Natural killer cell (primary cell): Measurements from ENCODE around the gene ZNF407. TPM values are rescaled to one million over a fixed set of nuclear protein-coding genes. Genes with fewer than 3 reads are reported as not detected.

Source experiments
- ATAC-seq, 3 donors: fragments of 150-1000 bp in 2 of 3; fragments of 200-7000 bp in 1 of 3; cut with Tn5 transposase; 1 replicate in 1 of 3; 2 replicates in 2 of 3; pipeline ENCODE4 v1.10.0; 2021; ENCODE audit warnings: mild to moderate bottlenecking in 2 of 3, moderate library complexity in 2 of 3
- DNase-seq, 2 donors: peaks; one replicate each; pipeline versions ENCODE4 v3.0.0 to v3.0.0-alpha.2; 2013 to 2021; ENCODE audit warnings: mixed read lengths in 1 of 2
- H3K27ac ChIP-seq: one replicate; pipeline ENCODE4 v1.5.1; 2013; ENCODE audit warnings: mild to moderate bottlenecking, low read length
- H3K27me3 ChIP-seq: one replicate; pipeline ENCODE4 v1.6.1; 2013; ENCODE audit warnings: low read length; ENCODE audit not compliant: control insufficient read depth, insufficient read depth
- H3K36me3 ChIP-seq: one replicate; pipeline ENCODE4 v1.6.1; 2013; ENCODE audit warnings: low read length; ENCODE audit not compliant: control insufficient read depth, insufficient read depth
- H3K4me1 ChIP-seq: one replicate; pipeline ENCODE4 v1.6.1; 2013; ENCODE audit warnings: low read length; ENCODE audit not compliant: control insufficient read depth, insufficient read depth
- H3K4me3 ChIP-seq: one replicate; pipeline ENCODE4 v1.5.1; 2013; ENCODE audit warnings: low read length
- H3K9me3 ChIP-seq: one replicate; pipeline ENCODE4 v1.6.1; 2013; ENCODE audit warnings: low read length; ENCODE audit not compliant: control insufficient read depth, insufficient read depth
- H3K27ac Mint-ChIP-seq, 2 donors: one replicate each; pipeline ENCODE4 v1.8.0; 2022; ENCODE audit warnings: mild to moderate bottlenecking in 2 of 2, mixed read lengths in 2 of 2, moderate library complexity in 1 of 2
- H3K27me3 Mint-ChIP-seq, 2 donors: one replicate each; pipeline ENCODE4 v1.8.0; 2022; ENCODE audit warnings: low read depth in 2 of 2, mixed read lengths in 2 of 2
- H3K36me3 Mint-ChIP-seq: one replicate; pipeline ENCODE4 v1.8.0; 2022; ENCODE audit warnings: mixed read lengths
- H3K4me1 Mint-ChIP-seq, 2 donors: one replicate each; pipeline ENCODE4 v1.8.0; 2022; ENCODE audit warnings: mixed read lengths in 2 of 2
- H3K4me3 Mint-ChIP-seq: one replicate; pipeline ENCODE4 v1.8.0; 2022; ENCODE audit warnings: mild to moderate bottlenecking, moderate library complexity, mixed read lengths
- H3K9me3 Mint-ChIP-seq, 2 donors: one replicate each; pipeline ENCODE4 v1.8.0; 2022; ENCODE audit warnings: mixed read lengths in 2 of 2
- CTCF ChIP-seq: fragments of 200-600 bp; IDR thresholded peaks from one replicate; pipeline ENCODE4 v1.8.0; 2022; ENCODE audit warnings: antibody characterized with exemption
- WGBS: methylation state at CpG from one replicate; pipeline ENCODE4 v1.1.7; 2013; ENCODE audit warnings: missing lambda C conversion rate; ENCODE audit not compliant: insufficient coverage; 5-methylcytosine and 5-hydroxymethylcytosine counted together
- intact Hi-C: fragments of 100-400 bp; cut with micrococcal nuclease; formaldehyde crosslinking; loops from one replicate; pipeline ENCODE4 v1.14.2; 2022
- total RNA-seq, 4 donors: library from RNA; stranded (reverse); fragments of 120-200 nt in 1 of 4; gene quantifications; one replicate each; pipeline versions ENCODE4 v1.2.3 to v1.2.4, GENCODE V29; 2013 to 2022

Gene ZNF407
- total RNA-seq, 3 donors from 2014 or later (not counting 1 experiment from before 2014, with no cell fraction given) = 28.4 to 36.7 (median 36.3) TPM

DNA sequence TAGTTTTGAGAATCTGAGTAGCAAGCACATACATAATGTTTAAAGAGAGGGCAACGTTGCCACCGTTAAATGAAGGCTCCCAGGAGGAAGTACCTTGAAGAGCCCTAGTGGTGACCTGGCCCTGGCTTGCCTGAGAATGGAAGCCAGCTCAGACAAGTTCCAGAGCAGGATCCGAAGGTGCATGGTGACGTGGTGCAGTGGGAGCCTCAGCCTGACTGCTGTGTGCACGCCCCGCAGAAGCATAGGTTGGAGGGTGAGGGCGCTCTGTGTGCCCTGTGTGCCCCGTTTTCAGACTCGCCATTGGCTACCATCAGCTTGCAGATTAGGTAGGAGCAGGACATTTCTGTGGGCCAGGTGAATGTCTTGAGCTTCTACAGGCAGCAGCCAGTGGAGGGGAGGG is 68.2 kb downstream of the ZNF407 start:
- Histone ChIP-seq H3K9me3 (no peaks in the 10 kb centered on the region), H3K36me3 (no peaks in the 10 kb centered on the region), H3K4me3 (no peak overlapping the region), H3K27me3 (no peaks in the 10 kb centered on the region), H3K4me1 (peaks cover 8% of the 10 kb centered on the region), H3K27ac (no peak overlapping the region)
- peaks cover 31 to 33% of the 10 kb centered on the region in 2 donors for H3K4me1 Mint-ChIP-seq
- intact Hi-C loops = no loop called here
- TF ChIP-seq CTCF = no peak
- no peaks in the 10 kb centered on the region for H3K36me3 Mint-ChIP-seq
- H3K27ac Mint-ChIP-seq = peak overlapping the region in 1 of 2 donors; percentile 56
- no peaks in the 10 kb centered on the region for H3K9me3 Mint-ChIP-seq
- H3K27me3 Mint-ChIP-seq = no peaks in the 10 kb centered on the region
- 98% methylated on average over 9 of the region's 9 CpGs for WGBS
- no peak overlapping the region for H3K4me3 Mint-ChIP-seq
- ATAC-seq (no peak), DNase-seq (no peak)

- Histone ChIP-seq H3K4me3 (no peak overlapping the region), H3K9me3 (no peaks in the 10 kb centered on the region), H3K4me1 (peaks cover 8% of the 10 kb centered on the region), H3K36me3 (no peaks in the 10 kb centered on the region), H3K27ac (no peak overlapping the region), H3K27me3 (no peaks in the 10 kb centered on the region)
- no peak for DNase-seq
- no peaks in the 10 kb centered on the region for H3K9me3 Mint-ChIP-seq
- H3K36me3 Mint-ChIP-seq = no peaks in the 10 kb centered on the region
- H3K4me3 Mint-ChIP-seq = no peak overlapping the region
- H3K4me1 Mint-ChIP-seq = peaks cover 31 to 33% of the 10 kb centered on the region in 2 donors
- peak overlapping the region in 1 of 2 donors; percentile 21 for H3K27ac Mint-ChIP-seq
- WGBS = 90% methylated on average over 7 of the region's 8 CpGs
- intact Hi-C loops = no loop called here
- no peak for ATAC-seq
- no peaks in the 10 kb centered on the region for H3K27me3 Mint-ChIP-seq
- no peak for TF ChIP-seq CTCF
These were observed 71.6 kb downstream of the ZNF407 start for GRCh38 chr18:74669136-74669798.

GRCh38 chr18:74672371-74672770 is 74.7 kb downstream of the ZNF407 start:
- no peak overlapping the region for H3K4me3 Mint-ChIP-seq
- 87% methylated on average over 6 of the region's 6 CpGs for WGBS
- TF ChIP-seq CTCF = no peak
- H3K27me3 Mint-ChIP-seq = no peaks in the 10 kb centered on the region
- intact Hi-C loops = no loop called here
- H3K4me1 Mint-ChIP-seq = peaks cover 7 to 10% of the 10 kb centered on the region in 2 donors
- H3K9me3 Mint-ChIP-seq = peaks cover 0 to 2% of the 10 kb centered on the region in 2 donors
- Histone ChIP-seq H3K4me3 (no peak overlapping the region), H3K27ac (no peak overlapping the region), H3K27me3 (no peaks in the 10 kb centered on the region), H3K9me3 (peaks cover 4% of the 10 kb centered on the region), H3K36me3 (no peaks in the 10 kb centered on the region), H3K4me1 (no peaks in the 10 kb centered on the region)
- DNase-seq = no peak
- H3K27ac Mint-ChIP-seq = no peak overlapping the region
- peaks cover 8% of the 10 kb centered on the region for H3K36me3 Mint-ChIP-seq
- no peak for ATAC-seq

GRCh38 chr18:74674487-74674886 is 76.8 kb downstream of the ZNF407 start:
- Mint-ChIP-seq H3K9me3 (peaks cover 0 to 2% of the 10 kb centered on the region in 2 donors), H3K4me3 (no peak overlapping the region), H3K4me1 (peaks cover 9 to 10% of the 10 kb centered on the region in 2 donors), H3K27ac (no peak overlapping the region), H3K36me3 (peaks cover 19% of the 10 kb centered on the region), H3K27me3 (no peaks in the 10 kb centered on the region)
- no peaks in the 10 kb centered on the region for H3K4me1 ChIP-seq
- no peaks in the 10 kb centered on the region for H3K36me3 ChIP-seq
- TF ChIP-seq CTCF = no peak
- H3K27me3 ChIP-seq = no peaks in the 10 kb centered on the region
- H3K27ac ChIP-seq = no peak overlapping the region
- ATAC-seq (no peak), DNase-seq (no peak)
- intact Hi-C loops = no loop called here
- peaks cover 7% of the 10 kb centered on the region for H3K9me3 ChIP-seq
- WGBS = 88% methylated on average over 2 of the region's 2 CpGs
- H3K4me3 ChIP-seq = no peak overlapping the region
